Liver (tissue), 9 donors: ENCODE results near the gene C10orf53. TPM values are rescaled to one million over a fixed set of nuclear protein-coding genes. Genes with fewer than 3 reads are reported as not detected.

Experiments
- DNase-seq: peaks from one replicate; pipeline ENCODE4 v3.0.0-alpha.2; 2017; ENCODE audit warnings: low spot score
- H3K27ac ChIP-seq, 2 donors: one replicate each; pipeline ENCODE4 v1.7.0; 2013; ENCODE audit warnings: inconsistent platforms in 2 of 2, low read length in 2 of 2, control low read depth in 1 of 2, low read depth in 1 of 2, mild to moderate bottlenecking in 1 of 2
- H3K27me3 ChIP-seq, 4 donors: one replicate each; pipeline versions ENCODE4 v1.6.1 to v1.7.0; 2013; ENCODE audit warnings: low read length in 3 of 4, inconsistent platforms in 1 of 4, mild to moderate bottlenecking in 1 of 4, moderate library complexity in 1 of 4; ENCODE audit not compliant: control insufficient read depth in 4 of 4, insufficient read depth in 4 of 4
- H3K36me3 ChIP-seq, 4 donors: one replicate each; pipeline versions ENCODE4 v1.6.1 to v1.7.0; 2013; ENCODE audit warnings: low read length in 3 of 4, mild to moderate bottlenecking in 3 of 4, low read depth in 1 of 4, moderate library complexity in 1 of 4; ENCODE audit not compliant: control insufficient read depth in 4 of 4, insufficient read depth in 3 of 4
- H3K4me1 ChIP-seq, 4 donors: one replicate each; pipeline versions ENCODE4 v1.6.1 to v1.7.0; 2013; ENCODE audit warnings: low read length in 3 of 4, mild to moderate bottlenecking in 3 of 4, moderate library complexity in 1 of 4; ENCODE audit not compliant: control insufficient read depth in 4 of 4, insufficient read depth in 4 of 4
- H3K4me3 ChIP-seq, 3 donors: one replicate each; pipeline versions ENCODE4 v1.6.1 to v1.7.0; 2013; ENCODE audit warnings: low read length in 3 of 3, control low read depth in 1 of 3, low read depth in 1 of 3, mild to moderate bottlenecking in 1 of 3
- H3K9ac ChIP-seq, 2 donors: one replicate each; pipeline ENCODE4 v1.7.0; 2013; ENCODE audit warnings: low read length in 2 of 2, mild to moderate bottlenecking in 2 of 2, moderate library complexity in 2 of 2, control low read depth in 1 of 2, low read depth in 1 of 2
- H3K9me3 ChIP-seq, 4 donors: one replicate each; pipeline versions ENCODE4 v1.6.1 to v1.7.0; 2013; ENCODE audit warnings: low read length in 3 of 4; ENCODE audit not compliant: control insufficient read depth in 4 of 4
- ATF3 ChIP-seq: IDR thresholded peaks from 2 replicates; pipeline ENCODE4 v1.6.1; 2016; ENCODE audit warnings: antibody characterized with exemption
- CTCF ChIP-seq: fragments of 150-350 bp; IDR thresholded peaks from 2 replicates; pipeline ENCODE4 v1.5.1; 2017; ENCODE audit warnings: improper control_type of control experiment, low read depth, low read length; ENCODE audit not compliant: missing input control
- FOXA1 ChIP-seq: IDR thresholded peaks from 2 replicates; pipeline ENCODE4 v1.6.1; 2016; ENCODE audit warnings: antibody characterized with exemption
- GABPA ChIP-seq, 2 donors: IDR thresholded peaks in 1 of 2; conservative IDR thresholded peaks in 1 of 2; 2 replicates each; pipeline ENCODE4 v1.6.1; 2016; ENCODE audit warnings: antibody characterized with exemption in 2 of 2, mild to moderate bottlenecking in 1 of 2, moderate library complexity in 1 of 2
- HNF4A ChIP-seq, 2 donors: conservative IDR thresholded peaks; 2 replicates each; pipeline ENCODE4 v1.6.1; 2016; ENCODE audit warnings: antibody characterized with exemption in 2 of 2, mild to moderate bottlenecking in 2 of 2
- HNF4G ChIP-seq: IDR thresholded peaks from 2 replicates; pipeline ENCODE4 v1.6.1; 2016; ENCODE audit warnings: antibody characterized with exemption
- JUND ChIP-seq, 2 donors: IDR thresholded peaks; 2 replicates each; pipeline ENCODE4 v1.6.1; 2016; ENCODE audit warnings: antibody characterized with exemption in 2 of 2
- NR2F2 ChIP-seq: IDR thresholded peaks from 2 replicates; pipeline ENCODE4 v1.6.1; 2016; ENCODE audit warnings: antibody characterized with exemption
- RAD21 ChIP-seq, 2 donors: IDR thresholded peaks; 2 replicates each; pipeline ENCODE4 v1.6.1; 2016; ENCODE audit warnings: antibody characterized with exemption in 2 of 2, mild to moderate bottlenecking in 2 of 2
- REST ChIP-seq: IDR thresholded peaks from 2 replicates; pipeline ENCODE4 v1.6.1; 2016; ENCODE audit warnings: antibody characterized with exemption, mild to moderate bottlenecking
- YY1 ChIP-seq: IDR thresholded peaks from 2 replicates; pipeline ENCODE4 v1.6.1; 2016; ENCODE audit warnings: antibody characterized with exemption, mild to moderate bottlenecking
- ZBTB33 ChIP-seq: IDR thresholded peaks from 2 replicates; pipeline ENCODE4 v1.6.1; 2016; ENCODE audit warnings: antibody characterized with exemption
- WGBS: extraction: QIAGEN DNeasy Blood & Tissue Kit; methylation state at CpG from one replicate; pipeline ENCODE4 v1.1.7; 2013; 5-methylcytosine and 5-hydroxymethylcytosine counted together
- polyA plus RNA-seq, 2 donors: library from polyadenylated mRNA; stranded (reverse) in 1 of 2; unstranded in 1 of 2; fragments of 200-250 nt in 1 of 2; fragments of >200 nt in 1 of 2; fragmentation: Nextera tagmentation in 1 of 2; extraction: Ambion mirVana in 1 of 2; gene quantifications; one replicate each; pipeline versions ENCODE4 v1.2.1 to v1.2.3, GENCODE V29; 2013 to 2015
- total RNA-seq, 2 donors: library from RNA; depleted of rRNA; stranded (reverse); fragments of >200 nt; gene quantifications; one replicate each; pipeline ENCODE4 v1.2.3, GENCODE V29; 2014
- donor health status: healthy.
- donor health status: healthy.
- donor health status: healthy.
- donor health status: healthy.
- donor health status: healthy.

The C10orf53 gene
- total and polyA plus RNA-seq, 4 donors, result not detected

GRCh38 chr10:49740346-49741107, 61.1 kb downstream of the C10orf53 start:
- no peaks in the 10 kb centered on the region for H3K27me3 ChIP-seq
- H3K36me3 ChIP-seq, result peaks cover 12 to 89% (median 43%) of the 10 kb centered on the region in 4 donors
- no peaks in the 10 kb centered on the region for H3K4me1 ChIP-seq
- H3K9me3 ChIP-seq, result no peaks in the 10 kb centered on the region
- H3K27ac ChIP-seq, result no peak overlapping the region
- no peak overlapping the region for H3K9ac ChIP-seq
- no peak for TF ChIP-seq ZBTB33
- TF ChIP-seq FOXA1, result no peak
- no peak for TF ChIP-seq JUND (IDR thresholded peaks at IDR 0.05)
- TF ChIP-seq HNF4A (conservative IDR thresholded peaks at IDR 0.05), result no peak
- TF ChIP-seq REST, result no peak
- no peak for TF ChIP-seq GABPA (IDR thresholded peaks at IDR 0.05 in 1 of 2, conservative IDR thresholded peaks at IDR 0.05 in 1 of 2)
- no peak for TF ChIP-seq YY1
- no peak for TF ChIP-seq NR2F2
- no peak for TF ChIP-seq RAD21 (IDR thresholded peaks at IDR 0.05)
- 94% methylated on average over 16 of the region's 16 CpGs for WGBS
- peak; percentile 28 for DNase-seq
- no peak overlapping the region for H3K4me3 ChIP-seq

GRCh38 chr10:49741108-49741995, 61.9 kb downstream of the C10orf53 start:
- H3K36me3 ChIP-seq, result peaks cover 13 to 91% (median 46%) of the 10 kb centered on the region in 4 donors
- TF ChIP-seq ATF3 (no peak), CTCF (no peak), HNF4G (no peak)
- 79% methylated on average over 7 of the region's 7 CpGs for WGBS
- DNase-seq, result peak; percentile 20
- H3K9me3 ChIP-seq, result no peaks in the 10 kb centered on the region
- no peaks in the 10 kb centered on the region for H3K27me3 ChIP-seq
- no peaks in the 10 kb centered on the region for H3K4me1 ChIP-seq
- H3K4me3 ChIP-seq, result no peak overlapping the region
- no peak overlapping the region for H3K9ac ChIP-seq
- H3K27ac ChIP-seq, result no peak overlapping the region
